HepG2 (cell line): ENCODE data around the gene CALML5.

Experiments used
- CHD4 ChIP-seq: fragments of 200-600 bp; sonication (generic); IDR thresholded peaks from 2 replicates; pipeline ENCODE4 v1.7.0; 2017; ENCODE audit warnings: mild to moderate bottlenecking, low read length, borderline replicate concordance
- RAD21 ChIP-seq: fragments of 450-650 bp; formaldehyde crosslinking; IDR thresholded peaks from 2 replicates; pipeline ENCODE4 v1.5.0; 2020; ENCODE audit warnings: mild to moderate bottlenecking
- XRCC5 ChIP-seq: fragments of 200-400 bp; formaldehyde crosslinking; optimal IDR thresholded peaks from 2 replicates; pipeline ENCODE3; 2017; ENCODE audit warnings: mild to moderate bottlenecking, low read length
- TF ChIP-seq, protein P1 (sequence below): sonication (generic); formaldehyde crosslinking; conservative IDR thresholded peaks from 2 replicates; pipeline ENCODE4 v1.4.0; 2020; ENCODE audit warnings: missing genetic modification reagents

DNA sequence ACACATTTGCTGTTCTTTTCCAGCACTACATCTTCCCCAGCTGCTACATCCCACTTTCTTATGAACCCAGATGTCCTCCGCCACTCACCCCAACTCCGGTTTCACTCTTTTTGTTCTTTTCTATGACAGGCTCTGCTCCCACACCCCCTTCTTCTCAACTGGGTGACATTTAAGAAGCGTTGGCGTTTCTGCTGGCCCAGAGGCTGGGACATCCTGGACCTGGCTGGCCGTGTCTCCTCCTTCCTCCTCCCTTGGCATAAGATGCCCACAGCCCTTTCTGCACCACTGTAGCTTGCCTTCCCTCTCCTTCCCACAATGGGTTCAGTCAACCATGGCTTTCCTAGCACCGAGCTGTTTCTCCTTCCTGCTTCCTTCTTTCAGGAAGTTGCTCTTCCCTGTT is 9.4 kb upstream of the CALML5 start:
- no peak for TF ChIP-seq RAD21
- TF ChIP-seq, protein P1, sequence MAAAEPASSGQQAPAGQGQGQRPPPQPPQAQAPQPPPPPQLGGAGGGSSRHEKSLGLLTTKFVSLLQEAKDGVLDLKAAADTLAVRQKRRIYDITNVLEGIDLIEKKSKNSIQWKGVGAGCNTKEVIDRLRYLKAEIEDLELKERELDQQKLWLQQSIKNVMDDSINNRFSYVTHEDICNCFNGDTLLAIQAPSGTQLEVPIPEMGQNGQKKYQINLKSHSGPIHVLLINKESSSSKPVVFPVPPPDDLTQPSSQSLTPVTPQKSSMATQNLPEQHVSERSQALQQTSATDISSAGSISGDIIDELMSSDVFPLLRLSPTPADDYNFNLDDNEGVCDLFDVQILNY (CRISPR knock-in tag) = no peak
- no peak for TF ChIP-seq XRCC5
- no peak for TF ChIP-seq CHD4
